Omental fat pad (tissue), 4 donors: Measurements from ENCODE around the gene FGD6. TPM values are rescaled to one million over a fixed set of nuclear protein-coding genes. Genes with fewer than 3 reads are reported as not detected.

Source experiments
- ATAC-seq: fragments of 150-250 bp; one replicate; pipeline ENCODE4 v1.9.1; 2016; ENCODE audit warnings: mild to moderate bottlenecking, moderate library complexity; ENCODE audit not compliant: low FRiP score
- DNase-seq: peaks from one replicate; pipeline ENCODE4 v3.0.0-alpha.2; 2019; ENCODE audit warnings: low spot score
- CTCF ChIP-seq, 3 donors: fragments of 450-650 bp; IDR thresholded peaks; one replicate each; pipeline ENCODE4 v1.5.1; 2016 to 2017; ENCODE audit warnings: antibody characterized with exemption in 3 of 3, mild to moderate bottlenecking in 3 of 3, moderate library complexity in 2 of 3
- total RNA-seq, 4 donors: library from RNA; depleted of rRNA; stranded (reverse); fragments of >200 nt; gene quantifications; one replicate each; pipeline ENCODE4 v1.1.0, GENCODE V29; 2016

Gene FGD6
- 1 to 10 TPM; 6.6 to 9.6 (median 7.4) TPM for total RNA-seq

GRCh38 chr12:95217377-95218149, at the start of gene FGD6, which contains the start of gene VEZT:
Gene FGD6 (minus strand): TSS chr12:95217467. CDS start chr12:95217240, 227 bp downstream.
Gene VEZT (plus strand): TSS chr12:95217807. CDS start chr12:95217851, 44 bp downstream.
- no peak for TF ChIP-seq CTCF (IDR thresholded peaks at IDR 0.05)
- DNase-seq (peak; percentile 86), ATAC-seq (peak; percentile 98)

GRCh38 chr12:95266254-95266653, 49.0 kb upstream of the FGD6 start:
- no peak for TF ChIP-seq CTCF (IDR thresholded peaks at IDR 0.05)
- no peak for ATAC-seq

GRCh38 chr12:95265765-95266164, 48.5 kb upstream of the FGD6 start:
- ATAC-seq: no peak
- DNase-seq: no peak
- no peak for TF ChIP-seq CTCF (IDR thresholded peaks at IDR 0.05)

More at GRCh38 chr12:95266254-95266653, 49.0 kb upstream of the FGD6 start:
- no peak for DNase-seq

GRCh38 chr12:95262808-95263207, 45.5 kb upstream of the FGD6 start:
- DNase-seq: no peak
- no peak for TF ChIP-seq CTCF (IDR thresholded peaks at IDR 0.05)
- no peak for ATAC-seq

GRCh38 chr12:95261109-95261508, 43.8 kb upstream of the FGD6 start:
- DNase-seq: no peak
- no peak for TF ChIP-seq CTCF (IDR thresholded peaks at IDR 0.05)
- no peak for ATAC-seq

GRCh38 chr12:95259368-95259767, 42.1 kb upstream of the FGD6 start:
- no peak for TF ChIP-seq CTCF (IDR thresholded peaks at IDR 0.05)
- ATAC-seq (no peak), DNase-seq (no peak)

- ATAC-seq: no peak
- DNase-seq: no peak
- TF ChIP-seq CTCF (IDR thresholded peaks at IDR 0.05): no peak
These were observed 41.5 kb upstream of the FGD6 start for GRCh38 chr12:95258803-95259202.
